ENCODE data around the gene TMEM69. TPM values are rescaled to one million over a fixed set of nuclear protein-coding genes. Genes with fewer than 3 reads are reported as not detected.
"Not testable (repeated sequence)": the region's sequence is repeated elsewhere in the genome, so short reads cannot be mapped to it uniquely, and the experiment has no call there.

Gene TMEM69
- total RNA-seq, 2 donors from 2014 or later: 11.9 to 12.5 TPM

DNA sequence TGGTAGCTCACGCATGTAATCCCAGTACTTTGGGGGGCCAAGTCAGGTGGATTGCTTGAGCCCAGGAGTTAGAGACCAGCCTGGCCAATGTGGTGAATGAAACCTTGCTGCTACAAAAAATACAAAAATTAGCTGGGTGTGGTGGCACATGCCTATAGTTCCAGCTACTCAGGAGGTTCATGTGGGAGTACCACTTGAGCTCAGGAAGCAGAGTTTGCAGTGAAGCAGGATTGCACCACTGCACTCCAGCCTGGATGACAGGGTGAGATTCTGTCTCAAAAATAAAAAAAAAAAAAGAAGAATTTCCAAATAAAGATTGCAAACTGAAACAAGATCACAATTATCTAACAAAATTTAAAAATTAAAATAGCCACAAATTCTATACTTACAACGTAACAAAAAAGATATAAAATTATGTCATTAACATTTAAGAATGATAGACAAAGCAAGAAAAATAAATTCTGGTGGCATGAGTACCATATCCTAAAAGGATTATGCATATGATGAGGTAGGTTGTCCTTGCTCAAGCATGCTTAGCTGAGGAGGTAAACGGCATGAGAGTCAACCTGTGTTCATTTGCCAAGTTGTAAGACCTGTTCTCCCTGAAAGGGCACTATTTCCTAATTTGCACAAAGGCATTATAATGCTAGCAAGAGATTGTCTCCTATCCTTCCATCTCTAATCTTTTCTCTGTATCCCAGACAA lies 42.2 kb downstream of the TMEM69 start:
- Histone ChIP-seq H3K9me3 (no peaks in the 10 kb centered on the region), H3K27me3 (no peaks in the 10 kb centered on the region), H3K4me3 (no peak overlapping the region), H3K4me1 (no peaks in the 10 kb centered on the region), H3K27ac (no peak overlapping the region), H3K36me3 (replicated peaks in 1 of 2; ENCODE audit: insufficient read depth in 1 of 2, low read depth in 2 of 2) (peaks cover 0 to 7% of the 10 kb centered on the region in 2 donors)
- TF ChIP-seq POLR2A (IDR thresholded peaks at IDR 0.05): no peak
- TF ChIP-seq, protein P1, sequence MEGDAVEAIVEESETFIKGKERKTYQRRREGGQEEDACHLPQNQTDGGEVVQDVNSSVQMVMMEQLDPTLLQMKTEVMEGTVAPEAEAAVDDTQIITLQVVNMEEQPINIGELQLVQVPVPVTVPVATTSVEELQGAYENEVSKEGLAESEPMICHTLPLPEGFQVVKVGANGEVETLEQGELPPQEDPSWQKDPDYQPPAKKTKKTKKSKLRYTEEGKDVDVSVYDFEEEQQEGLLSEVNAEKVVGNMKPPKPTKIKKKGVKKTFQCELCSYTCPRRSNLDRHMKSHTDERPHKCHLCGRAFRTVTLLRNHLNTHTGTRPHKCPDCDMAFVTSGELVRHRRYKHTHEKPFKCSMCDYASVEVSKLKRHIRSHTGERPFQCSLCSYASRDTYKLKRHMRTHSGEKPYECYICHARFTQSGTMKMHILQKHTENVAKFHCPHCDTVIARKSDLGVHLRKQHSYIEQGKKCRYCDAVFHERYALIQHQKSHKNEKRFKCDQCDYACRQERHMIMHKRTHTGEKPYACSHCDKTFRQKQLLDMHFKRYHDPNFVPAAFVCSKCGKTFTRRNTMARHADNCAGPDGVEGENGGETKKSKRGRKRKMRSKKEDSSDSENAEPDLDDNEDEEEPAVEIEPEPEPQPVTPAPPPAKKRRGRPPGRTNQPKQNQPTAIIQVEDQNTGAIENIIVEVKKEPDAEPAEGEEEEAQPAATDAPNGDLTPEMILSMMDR (IDR thresholded peaks at IDR 0.05): no peak
- ATAC-seq: no peak
- WGBS, 2 donors: 65% methylated on average over 3 of the region's 3 CpGs
- DNase-seq: no peak
- intact Hi-C loops (cut with DNase I): no loop called here

DNA sequence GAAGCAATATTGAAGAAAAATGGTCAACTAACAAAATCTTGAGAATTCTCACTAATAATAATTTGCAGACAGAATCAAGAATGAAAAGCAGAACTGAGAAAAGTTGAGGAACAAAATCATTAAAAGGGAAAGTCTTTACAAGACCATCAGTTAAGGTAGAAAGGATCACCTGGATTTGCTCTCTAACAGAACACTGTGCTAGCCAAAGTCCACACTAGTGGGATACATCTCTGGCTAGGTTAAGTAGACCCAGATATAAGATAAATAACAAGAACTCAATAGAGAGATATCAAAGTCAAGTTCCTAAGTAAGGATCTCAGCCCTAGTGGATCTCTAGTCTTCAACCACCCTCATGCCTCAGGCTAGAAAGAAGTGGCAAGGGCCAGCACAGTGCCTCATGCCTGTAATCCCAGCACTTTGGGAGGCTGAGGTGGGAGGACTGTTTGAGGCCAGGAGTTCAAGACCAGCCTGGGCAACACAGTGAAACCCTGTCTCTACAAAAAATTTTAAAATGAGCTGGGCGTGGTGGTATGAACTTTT lies 42.9 kb downstream of the TMEM69 start:
- intact Hi-C loops (cut with DNase I): no loop called here
- DNase-seq: no peak
- Histone ChIP-seq H3K27me3 (no peaks in the 10 kb centered on the region), H3K4me1 (no peaks in the 10 kb centered on the region), H3K36me3 (replicated peaks in 1 of 2; ENCODE audit: insufficient read depth in 1 of 2, low read depth in 2 of 2) (peaks cover 0 to 7% of the 10 kb centered on the region in 2 donors), H3K9me3 (no peaks in the 10 kb centered on the region), H3K27ac (no peak overlapping the region), H3K4me3 (no peak overlapping the region)
- TF ChIP-seq POLR2A (IDR thresholded peaks at IDR 0.05): no peak
- TF ChIP-seq, protein P1 (IDR thresholded peaks at IDR 0.05): no peak
- ATAC-seq: no peak
- 100% methylated on average over 1 of the region's 1 CpG for WGBS, 2 donors

DNA sequence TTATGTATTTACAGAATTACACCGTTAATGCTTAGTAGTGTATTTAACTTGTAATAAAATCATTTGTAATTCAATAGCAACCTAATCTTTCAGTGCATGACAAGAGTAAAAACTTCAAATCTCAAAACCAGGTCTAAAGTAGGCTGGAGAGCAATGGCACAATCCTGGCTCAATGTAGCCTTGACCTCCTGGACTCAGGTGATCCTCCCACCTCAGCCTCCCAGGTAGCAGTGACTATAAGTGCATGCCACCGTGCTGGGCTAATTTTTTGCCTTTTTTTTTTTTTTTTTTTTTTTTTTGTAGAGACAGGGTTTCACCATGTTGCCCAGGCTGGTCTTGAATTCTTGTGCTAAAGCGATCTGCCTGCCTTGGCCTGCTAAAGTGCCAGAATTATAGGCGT lies 51.2 kb downstream of the TMEM69 start:
- ATAC-seq: no peak
- no peak for DNase-seq
- intact Hi-C loops (cut with DNase I): no loop called here
- no peak overlapping the region for H3K27ac ChIP-seq
- no peaks in the 10 kb centered on the region for H3K9me3 ChIP-seq
- no peak overlapping the region for H3K4me3 ChIP-seq
- TF ChIP-seq POLR2A (IDR thresholded peaks at IDR 0.05): no peak
- TF ChIP-seq, protein P1 (IDR thresholded peaks at IDR 0.05): no peak
- no peaks in the 10 kb centered on the region for H3K4me1 ChIP-seq
- no peaks in the 10 kb centered on the region for H3K36me3 ChIP-seq (replicated peaks in 1 of 2; ENCODE audit: insufficient read depth in 1 of 2, low read depth in 2 of 2)
- no peaks in the 10 kb centered on the region for H3K27me3 ChIP-seq
- WGBS, 2 donors: 93 to 98% methylated on average over 4 of the region's 4 CpGs

DNA sequence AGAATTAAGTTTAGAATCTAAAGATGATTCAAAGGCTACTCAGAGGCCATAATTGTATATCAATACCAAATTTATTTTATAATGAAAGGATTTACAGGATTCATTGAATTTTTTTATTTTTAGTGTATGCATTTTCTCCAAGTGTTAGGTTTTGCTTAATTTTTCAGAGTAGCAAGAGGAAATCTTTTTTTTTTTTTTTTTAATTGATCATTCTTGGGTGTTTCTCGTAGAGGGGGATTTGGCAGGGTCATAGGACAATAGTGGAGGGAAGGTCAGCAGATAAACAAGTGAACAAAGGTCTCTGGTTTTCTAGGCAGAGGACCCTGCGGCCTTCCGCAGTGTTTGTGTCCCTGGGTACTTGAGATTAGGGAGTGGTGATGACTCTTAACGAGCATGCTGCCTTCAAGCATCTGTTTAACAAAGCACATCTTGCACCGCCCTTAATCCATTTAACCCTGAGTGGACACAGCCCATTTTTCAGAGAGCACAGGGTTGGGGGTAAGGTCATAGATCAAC lies 51.7 kb downstream of the TMEM69 start:
- DNase-seq; H3K4me3 ChIP-seq; H3K36me3 ChIP-seq (replicated peaks in 1 of 2; ENCODE audit: insufficient read depth in 1 of 2, low read depth in 2 of 2); H3K9me3 ChIP-seq; intact Hi-C loops (cut with DNase I); ATAC-seq; H3K27ac ChIP-seq; H3K27me3 ChIP-seq; H3K4me1 ChIP-seq: not testable (repeated sequence)
- WGBS, 2 donors: 77 to 83% methylated on average over 4 to 5 of the region's 5 CpGs

Other genes with a start within 250 kb of the TMEM69 start
- gene TESK2, start 197.0 kb upstream of the TMEM69 start, total RNA-seq: 1 to 10 TPM in 1 of 2 donors, under 1 TPM in 1; 0.33 to 3.6 TPM
- gene CCDC163, start 188.1 kb upstream of the TMEM69 start, total RNA-seq: under 1 TPM; 0.66 to 0.78 TPM
- gene MMACHC, start 187.9 kb upstream of the TMEM69 start, total RNA-seq: 10 to 100 TPM in 1 of 2 donors, 1 to 10 TPM in 1; 2.3 to 18.1 TPM
- gene PRDX1, start 166.3 kb upstream of the TMEM69 start, total RNA-seq: 100 to 1,000 TPM in 1 of 2 donors, 10 to 100 TPM in 1; 64.6 to 103 TPM
- 10 to 100 TPM; 77.8 to 90.5 TPM for gene AKR1A1, start 137.4 kb upstream of the TMEM69 start, total RNA-seq
- gene NASP, start 104.1 kb upstream of the TMEM69 start, total RNA-seq: 10 to 100 TPM; 31.0 to 39.2 TPM
- 1 to 10 TPM; 3.6 to 7.3 TPM for gene CCDC17, start 64.1 kb upstream of the TMEM69 start, total RNA-seq
- 10 to 100 TPM; 61.0 to 90.0 TPM for gene GPBP1L1, start 1.6 kb upstream of the TMEM69 start, total RNA-seq
- gene IPP, start 62.5 kb downstream of the TMEM69 start, total RNA-seq: 1 to 10 TPM; 7.5 to 7.9 TPM
- 1 to 10 TPM; 9.9 TPM for gene MAST2, start 115.4 kb downstream of the TMEM69 start, total RNA-seq